GM21423 (cell line): ENCODE data around the gene ADCY7.
"Not testable (repeated sequence)": the region's sequence is repeated elsewhere in the genome, so short reads cannot be mapped to it uniquely, and the experiment has no call there.

Source experiments
- ATAC-seq: cut with Tn5 transposase; IDR thresholded peaks from one replicate; pipeline ENCODE4 v1.9.1; 2021; ENCODE audit warnings: mild to moderate bottlenecking, moderate library complexity; ENCODE audit not compliant: unreplicated experiment

ADCY7 gene

GRCh38 chr16:50266337-50267091, at the start of gene ADCY7:
Gene ADCY7 (plus strand): TSS chr16:50266551. CDS start chr16:50288180, 21,629 bp downstream.
- ATAC-seq, result peak; percentile 80

GRCh38 chr16:50219402-50219975, 46.9 kb upstream of the ADCY7 start:
- ATAC-seq, result no peak

- no peak for ATAC-seq
Measured at GRCh38 chr16:50224286-50224685, 42.1 kb upstream of the ADCY7 start.

- no peak for ATAC-seq
Measured at GRCh38 chr16:50227120-50227519, 39.2 kb upstream of the ADCY7 start.

- ATAC-seq, result no peak
Measured at GRCh38 chr16:50227665-50228064, 38.7 kb upstream of the ADCY7 start.

- ATAC-seq, result no peak
Measured at GRCh38 chr16:50228364-50228868, 37.9 kb upstream of the ADCY7 start.

- no peak for ATAC-seq
Measured at GRCh38 chr16:50229149-50229726, 37.1 kb upstream of the ADCY7 start.

GRCh38 chr16:50234771-50235556, 31.4 kb upstream of the ADCY7 start:
- no peak for ATAC-seq

GRCh38 chr16:50235581-50235980, 30.8 kb upstream of the ADCY7 start:
- ATAC-seq, result no peak

GRCh38 chr16:50238314-50238713, 28.0 kb upstream of the ADCY7 start:
- ATAC-seq, result no peak

GRCh38 chr16:50238868-50239301, 27.5 kb upstream of the ADCY7 start:
- no peak for ATAC-seq

- ATAC-seq, result not testable (repeated sequence)
Measured at GRCh38 chr16:50243024-50243423, 23.3 kb upstream of the ADCY7 start.

GRCh38 chr16:50244140-50244503, 22.2 kb upstream of the ADCY7 start:
- no peak for ATAC-seq

GRCh38 chr16:50244504-50245416, 21.6 kb upstream of the ADCY7 start:
- no peak for ATAC-seq

GRCh38 chr16:50245417-50246298, 20.7 kb upstream of the ADCY7 start:
- ATAC-seq, result peak; percentile 74

GRCh38 chr16:50246299-50247122, 19.8 kb upstream of the ADCY7 start:
- ATAC-seq, result peak; percentile 25

GRCh38 chr16:50247123-50247905, 19.0 kb upstream of the ADCY7 start:
- no peak for ATAC-seq
